NCI-H2227 treated with DMSO at 0.1 percent for 48 hours (cell line): ENCODE measurements around the gene CLEC7A.

ENCODE experiments used
- DNase-seq: peaks from one replicate; lab custom pipeline; 2025; lab: John Stamatoyannopoulos, UW

Gene CLEC7A

GRCh38 chr12:10094646-10095395, 35.2 kb downstream of the CLEC7A start:
- DNase-seq = no peak

GRCh38 chr12:10088955-10089900, 40.8 kb downstream of the CLEC7A start:
- DNase-seq = no peak

- no peak for DNase-seq
Observed at GRCh38 chr12:10088031-10088430, 42.0 kb downstream of the CLEC7A start.

- DNase-seq = no peak
Observed at GRCh38 chr12:10086387-10086786, 43.6 kb downstream of the CLEC7A start.

- no peak for DNase-seq
Observed at GRCh38 chr12:10084733-10085132, 45.3 kb downstream of the CLEC7A start.

GRCh38 chr12:10082117-10082874, 47.7 kb downstream of the CLEC7A start:
- DNase-seq = no peak

GRCh38 chr12:10075451-10075850, 54.5 kb downstream of the CLEC7A start:
- DNase-seq = no peak

GRCh38 chr12:10073261-10073660, 56.7 kb downstream of the CLEC7A start:
- DNase-seq = no peak

GRCh38 chr12:10072131-10072530, 57.9 kb downstream of the CLEC7A start:
- DNase-seq = no peak

GRCh38 chr12:10070380-10070779, 59.6 kb downstream of the CLEC7A start:
- no peak for DNase-seq

GRCh38 chr12:10069976-10070375, 60.0 kb downstream of the CLEC7A start:
- no peak for DNase-seq

- no peak for DNase-seq
Observed at GRCh38 chr12:10069099-10069498, 60.9 kb downstream of the CLEC7A start.

- DNase-seq = no peak
Observed at GRCh38 chr12:10068644-10069043, 61.4 kb downstream of the CLEC7A start.

GRCh38 chr12:10067942-10068341, 62.1 kb downstream of the CLEC7A start:
- no peak for DNase-seq

- DNase-seq = no peak
Observed at GRCh38 chr12:10067264-10067663, 62.7 kb downstream of the CLEC7A start.
